Measurements from ENCODE around the gene CTSF. TPM values are rescaled to one million over a fixed set of nuclear protein-coding genes. Genes with fewer than 3 reads are reported as not detected.

Gene CTSF
- total RNA-seq = 6.9 TPM
- 10 to 100 TPM; 17.3 to 28.6 (median 17.9) TPM for polyA plus RNA-seq

DNA sequence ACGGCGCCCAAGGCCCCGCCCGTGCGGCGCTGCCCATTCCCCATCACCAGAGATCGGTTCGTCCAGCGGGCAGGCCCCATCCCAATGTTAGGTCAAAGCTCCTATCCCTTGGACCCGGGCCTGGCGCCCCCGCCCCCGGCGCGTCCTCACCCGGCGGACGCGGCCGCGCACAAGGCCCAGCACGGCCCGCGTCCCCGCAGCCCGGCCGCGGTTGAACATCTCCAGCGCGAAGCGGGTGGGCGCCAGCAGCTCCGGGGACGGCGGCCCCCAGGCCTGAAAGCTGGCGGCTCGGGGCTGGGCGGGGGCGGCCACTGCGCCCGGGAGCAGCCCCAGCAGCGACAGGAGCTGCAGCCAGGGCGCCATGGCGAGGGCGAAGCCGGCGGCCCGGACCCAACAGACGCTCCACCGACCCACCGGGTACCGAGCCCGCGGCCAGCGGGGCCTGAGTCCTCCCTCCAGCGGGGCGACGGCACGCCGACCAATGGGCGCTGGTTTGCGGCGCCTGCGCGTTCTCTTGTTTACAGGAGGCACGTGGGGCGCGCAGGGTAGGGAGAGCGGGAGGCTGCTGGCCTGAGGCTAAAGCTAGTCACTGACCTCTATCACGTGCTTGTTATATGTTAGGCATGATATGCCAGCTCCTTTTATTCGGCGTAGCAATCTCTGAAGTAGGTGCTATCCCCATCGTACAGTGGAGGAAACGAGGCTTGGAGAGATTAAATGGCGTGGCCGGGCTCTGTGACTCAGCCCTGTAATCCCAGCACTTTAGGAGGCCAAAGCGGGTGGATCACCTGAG, at the start of gene CTSF:
Gene CTSF (minus strand): TSS at position 483 of the 793 bp plus-strand sequence. CDS start 120 bp downstream, at position 363.
- Mint-ChIP-seq H3K27ac (peak within 1 kb of the TSS in 2 of 3 donors; percentile 54 to 75), H3K36me3 (no peaks in the 10 kb centered on the region), H3K27me3 (peaks cover 15% of the 10 kb centered on the region), H3K4me3 (peak within 1 kb of the TSS; percentile 49 to 80 (median 76)), H3K9me3 (peaks cover 0 to 3% (median 0%) of the 10 kb centered on the region in 7 donors), H3K4me1 (peaks cover 0 to 13% (median 1%) of the 10 kb centered on the region in 4 donors)
- Histone ChIP-seq H3K27me3 (ENCODE audit: control insufficient read depth, insufficient read depth, low read length) (no peaks in the 10 kb centered on the region), H3K27ac (ENCODE audit: insufficient read depth, low read length, poor library complexity, severe bottlenecking) (no peak within 1 kb of the TSS), H3K4me3 (ENCODE audit: low read depth, low read length) (peak within 1 kb of the TSS; percentile 62), H3K9me3 (ENCODE audit: control insufficient read depth in 2 of 2, low read length in 2 of 2) (no peaks in the 10 kb centered on the region), H3K4me1 (ENCODE audit: control insufficient read depth, insufficient read depth, low read length, poor library complexity, severe bottlenecking) (peaks cover 12% of the 10 kb centered on the region), H3K36me3 (ENCODE audit: control insufficient read depth, insufficient read depth, low read length) (no peaks in the 10 kb centered on the region)
- ATAC-seq (ENCODE audit: low read depth in 2 of 2) = peak; percentile 68 to 80
- peak; percentile 49 to 61 (median 53) for DNase-seq

DNA sequence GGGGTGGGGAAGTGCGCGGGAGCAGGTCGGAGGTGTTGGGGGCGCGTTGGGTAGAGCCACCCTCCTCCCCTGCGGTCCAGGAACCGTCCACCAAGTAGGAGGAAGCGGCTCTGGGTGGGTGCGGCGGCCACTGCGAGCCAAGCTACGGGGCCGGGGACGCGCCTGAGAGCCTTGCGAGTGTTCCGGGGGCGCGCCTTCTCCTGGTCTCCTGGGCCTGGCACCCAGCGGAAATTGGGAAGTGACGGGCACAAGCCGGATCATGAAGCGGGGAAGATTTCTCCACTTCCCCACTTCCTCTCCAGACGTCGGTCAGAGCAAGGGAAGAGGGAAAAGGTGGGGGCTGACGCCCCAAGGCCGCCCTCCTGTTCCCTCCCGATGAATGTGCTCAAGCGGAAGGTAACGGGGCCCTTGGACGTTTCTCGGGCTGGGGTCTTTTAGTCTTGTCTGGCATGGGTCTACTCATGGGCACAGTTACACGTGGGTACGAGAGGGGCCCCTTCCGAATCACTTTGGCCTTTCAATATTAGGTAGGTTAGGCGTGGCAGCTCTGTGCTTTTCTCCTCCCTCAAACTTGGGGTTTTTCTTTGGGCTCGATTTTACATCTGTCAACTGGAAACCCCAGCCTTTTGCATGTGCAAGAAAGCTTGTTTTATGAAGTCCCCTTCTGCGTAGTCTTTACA, 48.9 kb upstream of the CTSF start:
- DNase-seq = peak in 1 of 3 donors; percentile 35
- H3K9me3 Mint-ChIP-seq = peaks cover 0 to 2% (median 0%) of the 10 kb centered on the region in 7 donors
- H3K4me1 Mint-ChIP-seq = peaks cover 10 to 58% (median 35%) of the 10 kb centered on the region in 4 donors
- ATAC-seq (ENCODE audit: low read depth in 2 of 2) = no peak
- H3K27ac ChIP-seq (ENCODE audit: insufficient read depth, low read length, poor library complexity, severe bottlenecking) = peak overlapping the region; percentile 95
- peak overlapping the region; percentile 94 for H3K4me3 ChIP-seq (ENCODE audit: low read depth, low read length)
- peaks cover 52% of the 10 kb centered on the region for H3K4me1 ChIP-seq (ENCODE audit: control insufficient read depth, insufficient read depth, low read length, poor library complexity, severe bottlenecking)
- peaks cover 8% of the 10 kb centered on the region for H3K27me3 Mint-ChIP-seq
- no peaks in the 10 kb centered on the region for H3K27me3 ChIP-seq (ENCODE audit: control insufficient read depth, insufficient read depth, low read length)
- H3K4me3 Mint-ChIP-seq = peak overlapping the region; percentile 99
- peak overlapping the region; percentile 99 to 100 (median 100) for H3K27ac Mint-ChIP-seq
- peaks cover 11% of the 10 kb centered on the region for H3K36me3 Mint-ChIP-seq
- peaks cover 12% of the 10 kb centered on the region for H3K36me3 ChIP-seq (ENCODE audit: control insufficient read depth, insufficient read depth, low read length)
- no peaks in the 10 kb centered on the region for H3K9me3 ChIP-seq (ENCODE audit: control insufficient read depth in 2 of 2, low read length in 2 of 2)

DNA sequence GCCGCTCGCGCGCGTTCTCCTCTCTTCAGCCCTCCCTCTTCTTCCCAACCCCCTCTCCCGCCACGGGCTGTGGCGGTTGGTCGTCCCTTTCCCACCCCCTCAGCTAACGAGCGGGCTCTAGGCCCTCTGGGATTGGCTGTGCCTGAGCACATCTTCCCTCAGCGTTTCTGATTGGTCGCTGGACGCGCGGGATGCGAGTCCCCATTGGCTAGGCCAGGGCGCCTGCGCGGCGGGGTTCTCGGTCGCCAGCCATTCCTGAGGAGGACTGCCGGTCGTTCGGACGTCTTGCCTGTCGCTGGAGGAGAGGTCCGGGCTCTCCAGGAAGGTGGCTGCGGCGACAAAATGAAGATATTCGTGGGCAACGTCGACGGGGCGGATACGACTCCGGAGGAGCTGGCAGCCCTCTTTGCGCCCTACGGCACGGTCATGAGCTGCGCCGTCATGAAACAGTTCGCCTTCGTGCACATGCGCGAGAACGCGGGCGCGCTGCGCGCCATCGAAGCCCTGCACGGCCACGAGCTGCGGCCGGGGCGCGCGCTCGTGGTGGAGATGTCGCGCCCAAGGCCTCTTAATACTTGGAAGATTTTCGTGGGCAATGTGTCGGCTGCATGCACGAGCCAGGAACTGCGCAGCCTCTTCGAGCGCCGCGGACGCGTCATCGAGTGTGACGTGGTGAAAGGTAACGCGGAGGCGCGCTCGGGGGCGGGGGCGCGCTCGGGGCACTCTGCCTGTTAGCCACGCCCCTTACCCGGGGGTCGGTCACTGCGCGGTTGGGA, 48.2 kb upstream of the CTSF start, which contains the start of gene RBM14:
Gene RBM14 (plus strand): TSS at position 252 of the 776 bp plus-strand sequence. CDS start 91 bp downstream, at position 343.
- H3K27me3 ChIP-seq (ENCODE audit: control insufficient read depth, insufficient read depth, low read length) = no peaks in the 10 kb centered on the region
- ATAC-seq (ENCODE audit: low read depth in 2 of 2) = peak; percentile 94 to 95
- H3K27ac ChIP-seq (ENCODE audit: insufficient read depth, low read length, poor library complexity, severe bottlenecking) = peak within 1 kb of the TSS; percentile 95
- Mint-ChIP-seq H3K36me3 (peaks cover 9% of the 10 kb centered on the region), H3K27ac (peak within 1 kb of the TSS; percentile 99 to 100 (median 100)), H3K9me3 (peaks cover 0 to 2% (median 0%) of the 10 kb centered on the region in 7 donors), H3K4me3 (peak within 1 kb of the TSS; percentile 99), H3K4me1 (peaks cover 7 to 50% (median 32%) of the 10 kb centered on the region in 4 donors), H3K27me3 (peaks cover 8% of the 10 kb centered on the region)
- H3K36me3 ChIP-seq (ENCODE audit: control insufficient read depth, insufficient read depth, low read length) = peaks cover 9% of the 10 kb centered on the region
- H3K4me3 ChIP-seq (ENCODE audit: low read depth, low read length) = peak within 1 kb of the TSS; percentile 94
- peak; percentile 99 for DNase-seq
- H3K9me3 ChIP-seq (ENCODE audit: control insufficient read depth in 2 of 2, low read length in 2 of 2) = no peaks in the 10 kb centered on the region
- H3K4me1 ChIP-seq (ENCODE audit: control insufficient read depth, insufficient read depth, low read length, poor library complexity, severe bottlenecking) = peaks cover 45% of the 10 kb centered on the region

DNA sequence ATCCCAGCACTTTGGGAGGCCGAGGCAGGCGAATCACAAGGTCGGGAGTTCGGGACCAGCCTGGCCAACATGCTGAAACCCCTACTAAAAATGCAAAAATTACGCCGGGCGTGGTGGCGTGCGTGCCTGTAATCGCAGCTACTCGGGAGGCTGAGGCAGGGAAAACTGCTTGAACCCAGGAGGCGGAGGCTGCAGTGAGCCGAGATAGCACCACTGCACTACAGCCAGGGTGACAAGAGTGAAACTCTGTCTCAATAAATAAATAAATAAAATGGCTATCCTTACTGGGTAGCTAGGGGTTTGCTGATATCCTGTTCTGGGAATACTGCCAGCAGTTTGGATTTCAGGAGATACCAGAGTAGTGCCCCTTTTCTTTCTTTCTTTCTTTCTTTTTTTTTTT, 45.7 kb upstream of the CTSF start:
- Histone ChIP-seq H3K27me3 (ENCODE audit: control insufficient read depth, insufficient read depth, low read length) (no peaks in the 10 kb centered on the region), H3K4me3 (ENCODE audit: low read depth, low read length) (no peak overlapping the region), H3K9me3 (ENCODE audit: control insufficient read depth in 2 of 2, low read length in 2 of 2) (no peaks in the 10 kb centered on the region), H3K36me3 (ENCODE audit: control insufficient read depth, insufficient read depth, low read length) (peaks cover 3% of the 10 kb centered on the region), H3K27ac (ENCODE audit: insufficient read depth, low read length, poor library complexity, severe bottlenecking) (no peak overlapping the region), H3K4me1 (ENCODE audit: control insufficient read depth, insufficient read depth, low read length, poor library complexity, severe bottlenecking) (peaks cover 27% of the 10 kb centered on the region)
- peaks cover 8% of the 10 kb centered on the region for H3K27me3 Mint-ChIP-seq
- peaks cover 9 to 44% (median 35%) of the 10 kb centered on the region in 4 donors for H3K4me1 Mint-ChIP-seq
- no peak for DNase-seq
- no peak overlapping the region for H3K27ac Mint-ChIP-seq
- peaks cover 3% of the 10 kb centered on the region for H3K36me3 Mint-ChIP-seq
- no peak for ATAC-seq (ENCODE audit: low read depth in 2 of 2)
- H3K4me3 Mint-ChIP-seq = no peak overlapping the region
- H3K9me3 Mint-ChIP-seq = peaks cover 0 to 2% (median 0%) of the 10 kb centered on the region in 7 donors

DNA sequence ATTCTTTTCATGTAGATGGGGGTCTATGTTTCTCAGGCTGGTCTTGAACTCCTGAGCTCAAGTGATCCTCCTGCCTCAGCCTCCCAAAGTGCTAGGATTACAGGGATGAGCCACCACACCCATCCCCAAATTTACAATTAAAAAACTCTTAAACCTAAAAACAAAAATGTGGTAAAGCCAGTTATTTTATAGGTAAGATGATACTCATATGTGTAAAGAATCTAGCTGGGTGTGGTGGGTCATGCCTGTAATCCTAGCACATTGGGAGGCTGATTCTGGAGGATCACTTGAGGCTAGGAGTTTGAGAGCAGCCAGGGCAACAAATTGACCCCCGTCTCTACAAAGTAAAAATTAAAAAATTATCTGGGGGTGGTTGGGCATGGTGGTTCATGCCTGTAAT, 44.1 kb upstream of the CTSF start:
- ATAC-seq (ENCODE audit: low read depth in 2 of 2) = no peak
- peaks cover 11% of the 10 kb centered on the region for H3K4me1 ChIP-seq (ENCODE audit: control insufficient read depth, insufficient read depth, low read length, poor library complexity, severe bottlenecking)
- peaks cover 0 to under 1% (median 0%) of the 10 kb centered on the region in 7 donors for H3K9me3 Mint-ChIP-seq
- H3K36me3 Mint-ChIP-seq = no peaks in the 10 kb centered on the region
- H3K36me3 ChIP-seq (ENCODE audit: control insufficient read depth, insufficient read depth, low read length) = no peaks in the 10 kb centered on the region
- H3K27me3 Mint-ChIP-seq = peaks cover 8% of the 10 kb centered on the region
- H3K4me3 ChIP-seq (ENCODE audit: low read depth, low read length) = no peak overlapping the region
- DNase-seq = no peak
- H3K4me1 Mint-ChIP-seq = peaks cover 6 to 29% (median 22%) of the 10 kb centered on the region in 4 donors
- no peaks in the 10 kb centered on the region for H3K27me3 ChIP-seq (ENCODE audit: control insufficient read depth, insufficient read depth, low read length)
- H3K9me3 ChIP-seq (ENCODE audit: control insufficient read depth in 2 of 2, low read length in 2 of 2) = no peaks in the 10 kb centered on the region
- no peak overlapping the region for H3K4me3 Mint-ChIP-seq
- no peak overlapping the region for H3K27ac Mint-ChIP-seq
- no peak overlapping the region for H3K27ac ChIP-seq (ENCODE audit: insufficient read depth, low read length, poor library complexity, severe bottlenecking)

DNA sequence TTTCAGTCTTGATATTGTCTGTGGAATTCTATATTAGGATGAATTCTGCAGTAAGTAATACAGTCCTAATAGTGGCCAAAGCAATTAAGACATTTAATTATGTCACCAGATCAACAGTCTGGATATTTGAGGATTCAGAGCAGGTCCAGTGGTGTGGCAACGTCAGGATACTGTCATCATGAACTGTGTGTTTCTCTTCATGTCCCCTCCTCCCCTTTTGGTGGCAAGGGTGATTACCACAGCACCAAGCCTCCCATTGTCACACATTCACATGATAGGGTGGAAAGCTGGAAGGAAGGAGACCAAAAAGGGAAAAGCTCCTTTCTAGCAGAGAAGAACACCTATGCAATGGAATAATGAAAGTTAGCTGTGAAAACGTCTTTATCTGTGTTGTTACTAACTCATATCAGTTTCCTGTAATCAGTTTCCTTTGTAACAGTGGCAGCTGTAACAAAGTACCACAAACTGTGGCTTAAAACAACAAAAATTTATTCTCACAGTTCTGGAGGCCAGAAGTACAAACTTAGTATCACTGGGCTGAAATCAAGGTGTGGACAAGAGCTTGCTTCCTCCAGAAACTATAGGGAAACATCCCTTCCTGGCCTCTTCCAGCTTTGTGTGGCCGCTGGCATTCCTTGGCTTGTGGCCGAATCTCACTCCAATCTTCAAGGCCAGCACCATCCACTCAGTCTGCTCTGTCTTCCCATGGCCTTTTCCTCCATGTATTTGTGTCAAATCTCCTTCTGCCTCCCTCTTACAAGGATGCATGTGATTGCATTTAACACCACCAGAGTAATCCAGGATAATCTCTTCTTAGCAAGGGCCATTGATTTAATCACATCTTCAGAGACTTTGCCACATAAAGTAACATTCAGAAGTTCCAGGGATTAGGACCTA, 41.6 kb upstream of the CTSF start:
- H3K4me1 Mint-ChIP-seq = peaks cover 6 to 15% (median 14%) of the 10 kb centered on the region in 4 donors
- peaks cover 7% of the 10 kb centered on the region for H3K36me3 Mint-ChIP-seq
- Histone ChIP-seq H3K27me3 (ENCODE audit: control insufficient read depth, insufficient read depth, low read length) (no peaks in the 10 kb centered on the region), H3K36me3 (ENCODE audit: control insufficient read depth, insufficient read depth, low read length) (peaks cover 4% of the 10 kb centered on the region), H3K27ac (ENCODE audit: insufficient read depth, low read length, poor library complexity, severe bottlenecking) (peak overlapping the region; percentile 31), H3K9me3 (ENCODE audit: control insufficient read depth in 2 of 2, low read length in 2 of 2) (no peaks in the 10 kb centered on the region), H3K4me1 (ENCODE audit: control insufficient read depth, insufficient read depth, low read length, poor library complexity, severe bottlenecking) (peaks cover 4% of the 10 kb centered on the region), H3K4me3 (ENCODE audit: low read depth, low read length) (peak overlapping the region; percentile 62)
- DNase-seq (peak in 1 of 3 donors; percentile 26), ATAC-seq (ENCODE audit: low read depth in 2 of 2) (peak in 1 of 2 donors; percentile 31)
- no peaks in the 10 kb centered on the region for H3K9me3 Mint-ChIP-seq
- peak overlapping the region; percentile 29 to 59 (median 48) for H3K27ac Mint-ChIP-seq
- H3K27me3 Mint-ChIP-seq = no peaks in the 10 kb centered on the region
- peak overlapping the region in 2 of 4 donors; percentile 14 to 16 for H3K4me3 Mint-ChIP-seq

All from CD4-positive, CD25-positive, alpha-beta regulatory T cell (primary cell).